ENCODE data around the gene PTPRT.

DNA sequence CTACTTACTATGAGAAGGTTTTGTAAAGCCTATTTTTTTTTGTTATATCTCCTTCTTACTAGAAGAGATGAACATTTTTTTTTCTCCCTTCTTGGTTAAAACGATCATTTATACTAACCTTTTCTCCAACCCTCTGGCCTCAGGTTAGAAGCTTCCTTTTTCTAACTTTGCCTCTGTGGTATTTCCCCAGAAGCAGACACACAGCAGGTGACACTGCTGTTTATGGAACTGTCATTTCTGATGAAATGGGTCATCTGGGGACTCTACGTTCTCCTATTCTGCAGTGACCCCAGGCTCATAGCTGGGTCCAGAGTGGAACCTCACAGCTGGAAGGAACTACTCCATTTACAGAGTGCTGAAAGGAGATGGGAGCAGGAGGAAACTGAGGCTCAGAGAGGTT, 825.3 kb downstream of the PTPRT start:
- TF ChIP-seq EP300 (IDR thresholded peaks at IDR 0.05; ENCODE audit: borderline replicate concordance) (no peak), TCF12 (IDR thresholded peaks at IDR 0.05; ENCODE audit: low read depth) (no peak), TEAD4 (IDR thresholded peaks at IDR 0.05) (no peak), RAD21 (IDR thresholded peaks at IDR 0.05; ENCODE audit: low read depth) (no peak), YY1 (IDR thresholded peaks at IDR 0.05; ENCODE audit: low read depth) (no peak), NFIC (IDR thresholded peaks at IDR 0.05) (no peak), TAF1 (IDR thresholded peaks at IDR 0.05; ENCODE audit: low read depth) (no peak), CEBPB (IDR thresholded peaks at IDR 0.05) (no peak), EGR1 (IDR thresholded peaks at IDR 0.05) (no peak)
- TF ChIP-seq, protein P1, sequence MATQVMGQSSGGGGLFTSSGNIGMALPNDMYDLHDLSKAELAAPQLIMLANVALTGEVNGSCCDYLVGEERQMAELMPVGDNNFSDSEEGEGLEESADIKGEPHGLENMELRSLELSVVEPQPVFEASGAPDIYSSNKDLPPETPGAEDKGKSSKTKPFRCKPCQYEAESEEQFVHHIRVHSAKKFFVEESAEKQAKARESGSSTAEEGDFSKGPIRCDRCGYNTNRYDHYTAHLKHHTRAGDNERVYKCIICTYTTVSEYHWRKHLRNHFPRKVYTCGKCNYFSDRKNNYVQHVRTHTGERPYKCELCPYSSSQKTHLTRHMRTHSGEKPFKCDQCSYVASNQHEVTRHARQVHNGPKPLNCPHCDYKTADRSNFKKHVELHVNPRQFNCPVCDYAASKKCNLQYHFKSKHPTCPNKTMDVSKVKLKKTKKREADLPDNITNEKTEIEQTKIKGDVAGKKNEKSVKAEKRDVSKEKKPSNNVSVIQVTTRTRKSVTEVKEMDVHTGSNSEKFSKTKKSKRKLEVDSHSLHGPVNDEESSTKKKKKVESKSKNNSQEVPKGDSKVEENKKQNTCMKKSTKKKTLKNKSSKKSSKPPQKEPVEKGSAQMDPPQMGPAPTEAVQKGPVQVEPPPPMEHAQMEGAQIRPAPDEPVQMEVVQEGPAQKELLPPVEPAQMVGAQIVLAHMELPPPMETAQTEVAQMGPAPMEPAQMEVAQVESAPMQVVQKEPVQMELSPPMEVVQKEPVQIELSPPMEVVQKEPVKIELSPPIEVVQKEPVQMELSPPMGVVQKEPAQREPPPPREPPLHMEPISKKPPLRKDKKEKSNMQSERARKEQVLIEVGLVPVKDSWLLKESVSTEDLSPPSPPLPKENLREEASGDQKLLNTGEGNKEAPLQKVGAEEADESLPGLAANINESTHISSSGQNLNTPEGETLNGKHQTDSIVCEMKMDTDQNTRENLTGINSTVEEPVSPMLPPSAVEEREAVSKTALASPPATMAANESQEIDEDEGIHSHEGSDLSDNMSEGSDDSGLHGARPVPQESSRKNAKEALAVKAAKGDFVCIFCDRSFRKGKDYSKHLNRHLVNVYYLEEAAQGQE (IDR thresholded peaks at IDR 0.05; ENCODE audit: low read depth): no peak
- TF ChIP-seq, protein P2, sequence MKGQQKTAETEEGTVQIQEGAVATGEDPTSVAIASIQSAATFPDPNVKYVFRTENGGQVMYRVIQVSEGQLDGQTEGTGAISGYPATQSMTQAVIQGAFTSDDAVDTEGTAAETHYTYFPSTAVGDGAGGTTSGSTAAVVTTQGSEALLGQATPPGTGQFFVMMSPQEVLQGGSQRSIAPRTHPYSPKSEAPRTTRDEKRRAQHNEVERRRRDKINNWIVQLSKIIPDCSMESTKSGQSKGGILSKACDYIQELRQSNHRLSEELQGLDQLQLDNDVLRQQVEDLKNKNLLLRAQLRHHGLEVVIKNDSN (IDR thresholded peaks at IDR 0.05): no peak

Data from Ishikawa (cell line).